Measurements from ENCODE around the gene MYO16. TPM values are rescaled to one million over a fixed set of nuclear protein-coding genes. Genes with fewer than 3 reads are reported as not detected.

The MYO16 gene
- total and polyA plus RNA-seq, 12 donors = 0.29 to 5.9 (median 1.4) TPM

DNA sequence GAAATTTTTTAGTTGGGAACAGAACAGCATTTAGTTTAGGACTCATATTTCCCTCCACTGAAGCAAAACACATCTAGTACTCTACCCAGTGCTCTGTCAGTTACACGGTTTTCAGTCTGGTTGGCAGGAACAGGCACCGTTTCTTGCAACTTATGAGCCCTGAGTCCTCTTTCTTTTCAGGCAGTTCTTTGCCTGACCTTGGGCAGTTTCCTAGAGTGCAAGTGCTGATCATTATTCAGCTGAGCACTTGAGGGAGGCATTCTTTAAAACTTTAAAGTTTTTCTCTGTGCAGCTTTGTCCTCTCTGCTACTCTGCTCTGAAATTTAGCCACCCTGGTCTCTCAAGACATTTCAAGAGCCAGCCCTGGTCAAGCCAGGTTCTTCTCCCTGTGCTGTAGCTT is 96.1 kb downstream of the MYO16 start:
- no peaks in the 10 kb centered on the region for H3K4me1 ChIP-seq
- H3K4me3 ChIP-seq = no peak overlapping the region
- no peaks in the 10 kb centered on the region for H3K27me3 ChIP-seq
- no peak for DNase-seq
- ATAC-seq = no peak
- intact Hi-C loops (cut with DNase I) = no loop called here
- no peak overlapping the region for H3K27ac ChIP-seq
- 82 to 87% methylated on average over 2 of the region's 2 CpGs for WGBS, 2 donors
- H3K36me3 ChIP-seq = no peaks in the 10 kb centered on the region
- TF ChIP-seq, protein P1, sequence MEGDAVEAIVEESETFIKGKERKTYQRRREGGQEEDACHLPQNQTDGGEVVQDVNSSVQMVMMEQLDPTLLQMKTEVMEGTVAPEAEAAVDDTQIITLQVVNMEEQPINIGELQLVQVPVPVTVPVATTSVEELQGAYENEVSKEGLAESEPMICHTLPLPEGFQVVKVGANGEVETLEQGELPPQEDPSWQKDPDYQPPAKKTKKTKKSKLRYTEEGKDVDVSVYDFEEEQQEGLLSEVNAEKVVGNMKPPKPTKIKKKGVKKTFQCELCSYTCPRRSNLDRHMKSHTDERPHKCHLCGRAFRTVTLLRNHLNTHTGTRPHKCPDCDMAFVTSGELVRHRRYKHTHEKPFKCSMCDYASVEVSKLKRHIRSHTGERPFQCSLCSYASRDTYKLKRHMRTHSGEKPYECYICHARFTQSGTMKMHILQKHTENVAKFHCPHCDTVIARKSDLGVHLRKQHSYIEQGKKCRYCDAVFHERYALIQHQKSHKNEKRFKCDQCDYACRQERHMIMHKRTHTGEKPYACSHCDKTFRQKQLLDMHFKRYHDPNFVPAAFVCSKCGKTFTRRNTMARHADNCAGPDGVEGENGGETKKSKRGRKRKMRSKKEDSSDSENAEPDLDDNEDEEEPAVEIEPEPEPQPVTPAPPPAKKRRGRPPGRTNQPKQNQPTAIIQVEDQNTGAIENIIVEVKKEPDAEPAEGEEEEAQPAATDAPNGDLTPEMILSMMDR (IDR thresholded peaks at IDR 0.05) = no peak
- no peaks in the 10 kb centered on the region for H3K9me3 ChIP-seq

DNA sequence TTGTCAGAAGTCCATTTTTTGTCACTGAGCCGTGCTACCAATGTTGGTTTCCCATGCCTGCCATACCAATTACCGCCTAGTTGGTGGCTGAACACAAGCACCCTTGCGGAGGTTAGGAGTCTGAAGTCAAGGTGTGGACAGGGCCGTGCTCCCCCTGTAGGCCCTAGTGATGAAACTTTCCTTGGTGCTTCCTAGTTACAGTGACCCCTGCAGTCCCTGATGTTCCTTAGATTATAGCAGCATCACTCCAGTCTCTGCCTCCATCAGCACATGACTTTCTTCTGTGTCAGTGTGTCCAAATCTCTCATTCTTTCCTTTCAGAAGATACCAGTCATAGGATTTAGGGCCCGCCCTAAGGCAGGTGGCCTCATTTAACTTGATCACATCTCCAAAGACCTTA is 99.0 kb downstream of the MYO16 start:
- Histone ChIP-seq H3K36me3 (no peaks in the 10 kb centered on the region), H3K4me1 (no peaks in the 10 kb centered on the region), H3K27ac (no peak overlapping the region), H3K4me3 (no peak overlapping the region), H3K9me3 (no peaks in the 10 kb centered on the region), H3K27me3 (no peaks in the 10 kb centered on the region)
- 61 to 62% methylated on average over 5 of the region's 5 CpGs for WGBS, 2 donors
- no peak for ATAC-seq
- intact Hi-C loops (cut with DNase I) = no loop called here
- DNase-seq = no peak
- TF ChIP-seq, protein P1 (IDR thresholded peaks at IDR 0.05) = no peak

DNA sequence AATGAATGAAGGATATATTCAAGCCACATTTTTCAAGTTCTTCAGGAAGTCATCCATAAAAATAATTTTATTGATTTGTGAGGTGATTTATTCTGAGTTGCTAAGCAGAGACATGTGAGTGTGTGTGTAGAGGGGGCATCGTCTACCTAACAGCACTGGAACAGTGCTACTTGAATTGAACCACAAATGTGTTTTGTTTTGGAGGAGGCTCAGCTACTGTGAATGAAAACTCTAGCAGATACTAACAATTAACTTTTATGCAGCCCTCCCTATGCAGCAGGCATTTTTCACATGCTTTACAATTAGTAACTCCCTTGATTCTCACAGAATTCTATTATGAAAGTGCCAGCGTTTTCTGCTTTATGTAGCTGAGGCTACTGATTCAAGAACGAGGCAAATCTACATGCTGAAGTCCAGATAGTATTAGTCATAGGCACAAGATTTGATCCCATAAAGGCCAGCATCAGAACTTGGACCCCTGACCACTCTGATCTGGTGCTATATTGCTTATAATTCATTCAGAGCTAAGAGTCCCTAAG is 103.7 kb downstream of the MYO16 start:
- no peaks in the 10 kb centered on the region for H3K4me1 ChIP-seq
- TF ChIP-seq, protein P1 (IDR thresholded peaks at IDR 0.05) = no peak
- DNase-seq (no peak), ATAC-seq (no peak)
- intact Hi-C loops (cut with DNase I) = no loop called here
- no peaks in the 10 kb centered on the region for H3K27me3 ChIP-seq
- H3K36me3 ChIP-seq = no peaks in the 10 kb centered on the region
- H3K9me3 ChIP-seq = peaks cover 0 to 19% (median 0%) of the 10 kb centered on the region in 11 donors
- 53 to 62% methylated on average over 3 of the region's 3 CpGs for WGBS, 2 donors
- H3K27ac ChIP-seq = no peak overlapping the region
- no peak overlapping the region for H3K4me3 ChIP-seq

DNA sequence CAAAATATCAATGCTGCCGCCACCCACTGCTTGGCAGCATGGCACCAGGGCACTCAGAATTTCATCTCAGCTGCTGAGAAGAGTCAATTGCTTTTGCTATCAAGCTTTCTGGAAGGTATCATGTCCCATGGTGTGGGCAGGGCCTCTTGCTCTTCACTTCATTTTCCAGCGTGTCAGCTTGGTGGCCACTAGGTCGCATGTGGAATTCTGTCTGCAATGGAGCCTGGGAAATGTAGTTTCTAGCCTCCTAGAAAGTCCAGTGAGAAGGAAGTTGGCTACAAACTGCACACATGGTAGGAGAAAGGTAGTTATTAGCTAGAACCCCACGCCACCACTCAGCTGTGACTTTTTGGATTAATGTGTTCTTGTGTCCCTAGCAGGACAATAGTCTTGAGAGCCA is 105.3 kb downstream of the MYO16 start:
- Histone ChIP-seq H3K27me3 (no peaks in the 10 kb centered on the region), H3K4me3 (no peak overlapping the region), H3K9me3 (peaks cover 0 to 19% (median 0%) of the 10 kb centered on the region in 11 donors), H3K36me3 (no peaks in the 10 kb centered on the region), H3K4me1 (no peaks in the 10 kb centered on the region), H3K27ac (no peak overlapping the region)
- 55 to 56% methylated on average over 4 of the region's 4 CpGs for WGBS, 2 donors
- ATAC-seq = peak in 1 of 8 donors; percentile 39
- intact Hi-C loops (cut with DNase I) = no loop called here
- TF ChIP-seq, protein P1 (IDR thresholded peaks at IDR 0.05) = no peak
- DNase-seq = no peak
